HG03025 (cell line): ENCODE data around the gene TNFRSF21.

Source experiments
- ATAC-seq: cut with Tn5 transposase; IDR thresholded peaks from one replicate; pipeline ENCODE4 v1.9.1; 2021; ENCODE audit warnings: mild to moderate bottlenecking, moderate library complexity; ENCODE audit not compliant: unreplicated experiment, low FRiP score

TNFRSF21 gene

GRCh38 chr6:47182291-47182957, 127.3 kb downstream of the TNFRSF21 start:
- ATAC-seq: no peak

- no peak for ATAC-seq
Observed at GRCh38 chr6:47181681-47182080, 128.0 kb downstream of the TNFRSF21 start.
